Gastroesophageal sphincter (tissue), 3 donors: ENCODE results near the gene E2F4.

ENCODE experiments used
- CTCF ChIP-seq, 4 experiments: fragments of 200-600 bp in 2 of 4; fragments of 450-650 bp in 2 of 4; sonication (generic) in 1 of 4; IDR thresholded peaks; one replicate each; pipeline ENCODE4 v1.5.1; 2017 to 2019; ENCODE audit warnings: antibody characterized with exemption in 4 of 4, mild to moderate bottlenecking in 2 of 4, moderate library complexity in 2 of 4
- EP300 ChIP-seq: sonication (generic); formaldehyde crosslinking; IDR thresholded peaks from one replicate; pipeline ENCODE4 v1.6.1; 2017; ENCODE audit warnings: antibody characterized with exemption, mild to moderate bottlenecking
- POLR2A ChIP-seq, 2 donors: fragments of 450-650 bp; IDR thresholded peaks; one replicate each; pipeline ENCODE4 v1.6.1; 2017; ENCODE audit warnings: antibody characterized with exemption in 2 of 2, mild to moderate bottlenecking in 2 of 2, moderate library complexity in 1 of 2
- POLR2AphosphoS5 ChIP-seq: sonication (generic); formaldehyde crosslinking; IDR thresholded peaks from one replicate; pipeline ENCODE4 v1.6.1; 2017; ENCODE audit warnings: antibody characterized with exemption

- TF ChIP-seq POLR2AphosphoS5: no peak
- no peak for TF ChIP-seq POLR2A (IDR thresholded peaks at IDR 0.05)
- TF ChIP-seq CTCF (IDR thresholded peaks at IDR 0.05): no peak
- no peak for TF ChIP-seq EP300
Observed at GRCh38 chr16:67210069-67210937, 18.3 kb downstream of the E2F4 start.
